Fibroblast of lung (primary cell): ENCODE results near the gene INVS.

Source experiments
- EZH2 ChIP-seq: IDR thresholded peaks from 2 replicates; pipeline ENCODE4 v1.5.1; 2012; ENCODE audit warnings: low read length, control low read depth, mild to moderate bottlenecking; ENCODE audit errors: missing control alignments
- TF ChIP-seq, protein P1 (sequence below), 2 donors: IDR thresholded peaks in 1 of 2; conservative IDR thresholded peaks in 1 of 2; 1 replicate in 1 of 2; 2 replicates in 1 of 2; pipeline ENCODE4 v1.5.1; 2011 to 2012; ENCODE audit warnings: low read length in 2 of 2, control low read depth in 1 of 2, inconsistent platforms in 1 of 2, low read depth in 1 of 2, mild to moderate bottlenecking in 1 of 2

DNA sequence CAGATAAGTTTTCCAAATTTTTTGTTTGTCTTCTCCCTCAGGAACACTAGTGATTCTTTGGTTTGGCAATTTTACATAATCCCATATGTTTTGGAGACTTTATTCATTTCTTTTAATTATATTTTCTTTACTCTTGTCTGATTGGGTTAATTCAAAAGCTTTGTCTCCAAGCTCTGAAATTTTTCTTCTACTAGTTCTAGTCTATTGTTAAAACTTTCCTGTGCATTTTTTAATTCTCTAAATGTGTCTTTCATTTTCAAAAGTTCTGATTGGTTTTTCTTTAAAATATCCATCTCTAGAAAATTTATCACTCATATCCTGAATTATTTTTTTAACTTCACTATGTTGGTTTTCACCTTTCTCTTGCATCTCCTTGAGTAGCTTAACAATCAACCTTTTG is 92.2 kb downstream of the INVS start:
- TF ChIP-seq, protein P1, sequence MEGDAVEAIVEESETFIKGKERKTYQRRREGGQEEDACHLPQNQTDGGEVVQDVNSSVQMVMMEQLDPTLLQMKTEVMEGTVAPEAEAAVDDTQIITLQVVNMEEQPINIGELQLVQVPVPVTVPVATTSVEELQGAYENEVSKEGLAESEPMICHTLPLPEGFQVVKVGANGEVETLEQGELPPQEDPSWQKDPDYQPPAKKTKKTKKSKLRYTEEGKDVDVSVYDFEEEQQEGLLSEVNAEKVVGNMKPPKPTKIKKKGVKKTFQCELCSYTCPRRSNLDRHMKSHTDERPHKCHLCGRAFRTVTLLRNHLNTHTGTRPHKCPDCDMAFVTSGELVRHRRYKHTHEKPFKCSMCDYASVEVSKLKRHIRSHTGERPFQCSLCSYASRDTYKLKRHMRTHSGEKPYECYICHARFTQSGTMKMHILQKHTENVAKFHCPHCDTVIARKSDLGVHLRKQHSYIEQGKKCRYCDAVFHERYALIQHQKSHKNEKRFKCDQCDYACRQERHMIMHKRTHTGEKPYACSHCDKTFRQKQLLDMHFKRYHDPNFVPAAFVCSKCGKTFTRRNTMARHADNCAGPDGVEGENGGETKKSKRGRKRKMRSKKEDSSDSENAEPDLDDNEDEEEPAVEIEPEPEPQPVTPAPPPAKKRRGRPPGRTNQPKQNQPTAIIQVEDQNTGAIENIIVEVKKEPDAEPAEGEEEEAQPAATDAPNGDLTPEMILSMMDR (conservative IDR thresholded peaks at IDR 0.05 in 1 of 2, IDR thresholded peaks at IDR 0.05 in 1 of 2; ENCODE audit: low read depth in 1 of 2, low read length in 2 of 2) = no peak
- TF ChIP-seq EZH2 = no peak
